HEK293 (cell line): ENCODE measurements around the gene PEX5L.

Experiments used
- CTCF ChIA-PET: fragments of 350-600 bp; formaldehyde crosslinking; extraction: SDS; loops from one replicate; lab custom pipeline; 2021; ENCODE audit warnings: antibody characterized with exemption; lab: Yijun Ruan, JAX
- POLR2A ChIA-PET: fragments of 300-600 bp; formaldehyde crosslinking; extraction: SDS; loops from one replicate; lab custom pipeline; 2020; ENCODE audit warnings: antibody characterized with exemption, inconsistent platforms; lab: Yijun Ruan, JAX
- H3K27ac ChIP-seq: fragments of 200-500 bp; sonication (Bioruptor generic); 2 replicates; pipeline ENCODE4 v1.5.1; 2014; ENCODE audit warnings: low read depth, low read length, control low read depth, inconsistent platforms; ENCODE audit errors: extremely low read depth
- H3K36me3 ChIP-seq, 2 experiments: fragments of 200-500 bp in 1 of 2; sonication (Bioruptor generic) in 1 of 2; 1 replicate in 1 of 2; 2 replicates in 1 of 2; pipeline ENCODE4 v1.5.1; 2014 to 2017; ENCODE audit warnings: inconsistent platforms in 2 of 2, low read length in 2 of 2; ENCODE audit not compliant: control insufficient read depth in 2 of 2, insufficient read depth in 1 of 2
- H3K4me1 ChIP-seq: fragments of 200-500 bp; sonication (Bioruptor generic); 2 replicates; pipeline ENCODE4 v1.5.1; 2014; ENCODE audit warnings: mild to moderate bottlenecking, low read length, inconsistent platforms; ENCODE audit not compliant: control insufficient read depth, insufficient read depth
- H3K4me3 ChIP-seq: 2 replicates; pipeline ENCODE4 v1.5.1; 2011; ENCODE audit warnings: low read depth, mild to moderate bottlenecking, control low read depth, low read length, moderate library complexity
- H3K9me3 ChIP-seq: fragments of 200-500 bp; sonication (Bioruptor generic); 2 replicates; pipeline ENCODE4 v1.5.1; 2014; ENCODE audit warnings: low read depth, low read length, inconsistent platforms; ENCODE audit not compliant: control insufficient read depth, insufficient read depth
- BCL11B ChIP-seq: fragments of 450-650 bp; formaldehyde crosslinking; IDR thresholded peaks from 2 replicates; pipeline ENCODE4 v1.5.1; 2016; ENCODE audit warnings: low read depth, missing biosample characterization, missing genetic modification characterization
- SP2 ChIP-seq: fragments of 450-650 bp; formaldehyde crosslinking; IDR thresholded peaks from 2 replicates; pipeline ENCODE4 v1.5.1; 2016; ENCODE audit warnings: missing biosample characterization, missing genetic modification characterization
- ZBTB17 ChIP-seq: fragments of 450-650 bp; formaldehyde crosslinking; IDR thresholded peaks from 2 replicates; pipeline ENCODE4 v1.5.1; 2016; ENCODE audit warnings: missing biosample characterization, missing genetic modification characterization
- ZBTB21 ChIP-seq: fragments of 450-650 bp; formaldehyde crosslinking; IDR thresholded peaks from 2 replicates; pipeline ENCODE4 v1.5.1; 2017; ENCODE audit warnings: missing biosample characterization, missing genetic modification characterization
- ZBTB8A ChIP-seq: fragments of 450-650 bp; formaldehyde crosslinking; IDR thresholded peaks from 2 replicates; pipeline ENCODE4 v1.5.1; 2016; ENCODE audit warnings: missing biosample characterization, missing genetic modification characterization
- ZEB2 ChIP-seq: fragments of 450-650 bp; formaldehyde crosslinking; IDR thresholded peaks from 2 replicates; pipeline ENCODE4 v1.5.1; 2016; ENCODE audit warnings: missing biosample characterization, missing genetic modification characterization
- ZNF132 ChIP-seq: fragments of 450-650 bp; formaldehyde crosslinking; IDR thresholded peaks from 2 replicates; pipeline ENCODE4 v1.5.1; 2017; ENCODE audit warnings: missing biosample characterization, missing genetic modification characterization, borderline replicate concordance
- ZNF24 ChIP-seq: fragments of 450-650 bp; formaldehyde crosslinking; IDR thresholded peaks from 2 replicates; pipeline ENCODE4 v1.5.1; 2016; ENCODE audit warnings: missing biosample characterization, missing genetic modification characterization
- ZNF274 ChIP-seq, 2 experiments: fragments of 200-500 bp in 1 of 2; fragments of 450-650 bp in 1 of 2; sonication (Bioruptor generic) in 1 of 2; formaldehyde crosslinking in 1 of 2; IDR thresholded peaks; 2 replicates each; pipeline versions ENCODE4 v1.5.1 to v1.6.1; 2014 to 2016; ENCODE audit warnings: borderline replicate concordance in 1 of 2, inconsistent platforms in 1 of 2, low read length in 1 of 2, missing biosample characterization in 1 of 2, missing genetic modification characterization in 1 of 2
- ZNF302 ChIP-seq: fragments of 450-650 bp; formaldehyde crosslinking; IDR thresholded peaks from 2 replicates; pipeline ENCODE4 v1.5.1; 2016; ENCODE audit warnings: missing biosample characterization, missing genetic modification characterization, low read depth
- ZNF391 ChIP-seq: fragments of 450-650 bp; formaldehyde crosslinking; IDR thresholded peaks from 2 replicates; pipeline ENCODE4 v1.5.1; 2016; ENCODE audit warnings: low read depth, missing biosample characterization, missing genetic modification characterization, borderline replicate concordance
- ZNF426 ChIP-seq: fragments of 450-650 bp; formaldehyde crosslinking; IDR thresholded peaks from 2 replicates; pipeline ENCODE4 v1.5.1; 2017; ENCODE audit warnings: missing biosample characterization, missing genetic modification characterization, mild to moderate bottlenecking, inconsistent platforms, moderate library complexity
- TF ChIP-seq, protein P1 (sequence below): fragments of 450-650 bp; formaldehyde crosslinking; IDR thresholded peaks from 2 replicates; pipeline ENCODE4 v1.5.1; 2017; ENCODE audit warnings: missing biosample characterization, missing genetic modification characterization
- TF ChIP-seq, protein P2 (sequence below): fragments of 450-650 bp; formaldehyde crosslinking; IDR thresholded peaks from 2 replicates; pipeline ENCODE4 v1.5.1; 2016; ENCODE audit warnings: missing biosample characterization, missing genetic modification characterization
- TF ChIP-seq, protein P3 (sequence below): fragments of 450-650 bp; formaldehyde crosslinking; optimal IDR thresholded peaks from 2 replicates; pipeline ENCODE3; 2016; ENCODE audit warnings: missing biosample characterization, mild to moderate bottlenecking, missing genetic modification characterization
- TF ChIP-seq, protein P4 (sequence below): fragments of 450-650 bp; formaldehyde crosslinking; IDR thresholded peaks from 2 replicates; pipeline ENCODE4 v1.5.1; 2016; ENCODE audit warnings: missing biosample characterization, missing genetic modification characterization
- TF ChIP-seq, protein P5 (sequence below): fragments of 450-650 bp; formaldehyde crosslinking; IDR thresholded peaks from 2 replicates; pipeline ENCODE4 v1.5.1; 2016; ENCODE audit warnings: missing biosample characterization, missing genetic modification characterization
- TF ChIP-seq, protein P6 (sequence below): fragments of 450-650 bp; formaldehyde crosslinking; IDR thresholded peaks from 2 replicates; pipeline ENCODE4; 2016; ENCODE audit warnings: missing biosample characterization, missing genetic modification characterization

Gene PEX5L

DNA sequence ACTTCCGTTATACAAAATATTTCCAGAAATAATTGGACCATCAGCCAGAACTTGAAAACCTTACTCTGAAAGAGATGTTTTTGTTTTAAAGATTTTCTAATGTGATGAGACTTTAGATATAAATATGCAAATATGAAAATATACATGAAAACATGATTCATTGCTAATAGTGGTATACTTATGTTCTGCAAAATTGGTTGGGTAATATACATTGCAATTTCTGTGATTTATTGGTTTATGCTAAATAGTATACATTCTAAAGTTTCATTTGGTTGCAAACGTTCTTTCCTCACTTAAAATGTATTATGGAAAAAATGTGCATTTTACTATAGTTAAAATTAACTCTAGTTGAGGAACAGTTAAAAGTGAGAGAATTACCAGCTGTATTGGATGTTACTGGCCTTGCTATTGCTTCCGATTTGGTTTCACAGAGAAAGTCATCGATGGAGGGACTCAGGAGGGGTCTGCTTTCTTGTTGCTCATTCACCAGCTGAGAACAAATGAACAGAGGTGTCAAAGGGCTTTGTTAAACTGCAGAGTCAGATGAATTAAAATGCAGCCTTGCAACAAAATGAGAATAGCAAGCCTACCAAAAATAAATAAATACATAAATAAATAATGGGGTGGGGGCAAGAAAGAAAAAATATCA lies 149.3 kb downstream of the PEX5L start:
- Histone ChIP-seq H3K36me3 (no peaks in the 10 kb centered on the region), H3K9me3 (no peaks in the 10 kb centered on the region), H3K4me3 (no peak overlapping the region), H3K27ac (no peak overlapping the region), H3K4me1 (no peaks in the 10 kb centered on the region)
- CTCF ChIA-PET = no interaction called here
- TF ChIP-seq, protein P1, sequence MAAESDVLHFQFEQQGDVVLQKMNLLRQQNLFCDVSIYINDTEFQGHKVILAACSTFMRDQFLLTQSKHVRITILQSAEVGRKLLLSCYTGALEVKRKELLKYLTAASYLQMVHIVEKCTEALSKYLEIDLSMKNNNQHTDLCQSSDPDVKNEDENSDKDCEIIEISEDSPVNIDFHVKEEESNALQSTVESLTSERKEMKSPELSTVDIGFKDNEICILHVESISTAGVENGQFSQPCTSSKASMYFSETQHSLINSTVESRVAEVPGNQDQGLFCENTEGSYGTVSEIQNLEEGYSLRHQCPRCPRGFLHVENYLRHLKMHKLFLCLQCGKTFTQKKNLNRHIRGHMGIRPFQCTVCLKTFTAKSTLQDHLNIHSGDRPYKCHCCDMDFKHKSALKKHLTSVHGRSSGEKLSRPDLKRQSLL (tag by site-specific recombination) = no peak
- TF ChIP-seq SP2 (tag by site-specific recombination) (no peak), ZBTB17 (tag by site-specific recombination) (no peak), ZNF274 (IDR thresholded peaks at IDR 0.05; ENCODE audit: low read length) (no peak), ZNF274 (tag by site-specific recombination; IDR thresholded peaks at IDR 0.05; ENCODE audit: borderline replicate concordance) (no peak), ZEB2 (tag by site-specific recombination) (no peak), ZNF24 (tag by site-specific recombination) (no peak), ZBTB8A (tag by site-specific recombination) (no peak), BCL11B (tag by site-specific recombination) (no peak), ZNF426 (tag by site-specific recombination) (no peak), ZNF391 (tag by site-specific recombination) (no peak), ZNF302 (tag by site-specific recombination) (no peak), ZNF132 (tag by site-specific recombination) (no peak), ZBTB21 (tag by site-specific recombination) (no peak)
- TF ChIP-seq, protein P2, sequence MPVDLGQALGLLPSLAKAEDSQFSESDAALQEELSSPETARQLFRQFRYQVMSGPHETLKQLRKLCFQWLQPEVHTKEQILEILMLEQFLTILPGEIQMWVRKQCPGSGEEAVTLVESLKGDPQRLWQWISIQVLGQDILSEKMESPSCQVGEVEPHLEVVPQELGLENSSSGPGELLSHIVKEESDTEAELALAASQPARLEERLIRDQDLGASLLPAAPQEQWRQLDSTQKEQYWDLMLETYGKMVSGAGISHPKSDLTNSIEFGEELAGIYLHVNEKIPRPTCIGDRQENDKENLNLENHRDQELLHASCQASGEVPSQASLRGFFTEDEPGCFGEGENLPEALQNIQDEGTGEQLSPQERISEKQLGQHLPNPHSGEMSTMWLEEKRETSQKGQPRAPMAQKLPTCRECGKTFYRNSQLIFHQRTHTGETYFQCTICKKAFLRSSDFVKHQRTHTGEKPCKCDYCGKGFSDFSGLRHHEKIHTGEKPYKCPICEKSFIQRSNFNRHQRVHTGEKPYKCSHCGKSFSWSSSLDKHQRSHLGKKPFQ (tag by site-specific recombination) = no peak
- TF ChIP-seq, protein P3, sequence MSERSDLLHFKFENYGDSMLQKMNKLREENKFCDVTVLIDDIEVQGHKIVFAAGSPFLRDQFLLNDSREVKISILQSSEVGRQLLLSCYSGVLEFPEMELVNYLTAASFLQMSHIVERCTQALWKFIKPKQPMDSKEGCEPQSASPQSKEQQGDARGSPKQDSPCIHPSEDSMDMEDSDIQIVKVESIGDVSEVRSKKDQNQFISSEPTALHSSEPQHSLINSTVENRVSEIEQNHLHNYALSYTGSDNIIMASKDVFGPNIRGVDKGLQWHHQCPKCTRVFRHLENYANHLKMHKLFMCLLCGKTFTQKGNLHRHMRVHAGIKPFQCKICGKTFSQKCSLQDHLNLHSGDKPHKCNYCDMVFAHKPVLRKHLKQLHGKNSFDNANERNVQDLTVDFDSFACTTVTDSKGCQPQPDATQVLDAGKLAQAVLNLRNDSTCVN (tag by site-specific recombination) = no peak
- TF ChIP-seq, protein P4, sequence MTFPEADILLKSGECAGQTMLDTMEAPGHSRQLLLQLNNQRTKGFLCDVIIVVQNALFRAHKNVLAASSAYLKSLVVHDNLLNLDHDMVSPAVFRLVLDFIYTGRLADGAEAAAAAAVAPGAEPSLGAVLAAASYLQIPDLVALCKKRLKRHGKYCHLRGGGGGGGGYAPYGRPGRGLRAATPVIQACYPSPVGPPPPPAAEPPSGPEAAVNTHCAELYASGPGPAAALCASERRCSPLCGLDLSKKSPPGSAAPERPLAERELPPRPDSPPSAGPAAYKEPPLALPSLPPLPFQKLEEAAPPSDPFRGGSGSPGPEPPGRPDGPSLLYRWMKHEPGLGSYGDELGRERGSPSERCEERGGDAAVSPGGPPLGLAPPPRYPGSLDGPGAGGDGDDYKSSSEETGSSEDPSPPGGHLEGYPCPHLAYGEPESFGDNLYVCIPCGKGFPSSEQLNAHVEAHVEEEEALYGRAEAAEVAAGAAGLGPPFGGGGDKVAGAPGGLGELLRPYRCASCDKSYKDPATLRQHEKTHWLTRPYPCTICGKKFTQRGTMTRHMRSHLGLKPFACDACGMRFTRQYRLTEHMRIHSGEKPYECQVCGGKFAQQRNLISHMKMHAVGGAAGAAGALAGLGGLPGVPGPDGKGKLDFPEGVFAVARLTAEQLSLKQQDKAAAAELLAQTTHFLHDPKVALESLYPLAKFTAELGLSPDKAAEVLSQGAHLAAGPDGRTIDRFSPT = no peak
- TF ChIP-seq, protein P5, sequence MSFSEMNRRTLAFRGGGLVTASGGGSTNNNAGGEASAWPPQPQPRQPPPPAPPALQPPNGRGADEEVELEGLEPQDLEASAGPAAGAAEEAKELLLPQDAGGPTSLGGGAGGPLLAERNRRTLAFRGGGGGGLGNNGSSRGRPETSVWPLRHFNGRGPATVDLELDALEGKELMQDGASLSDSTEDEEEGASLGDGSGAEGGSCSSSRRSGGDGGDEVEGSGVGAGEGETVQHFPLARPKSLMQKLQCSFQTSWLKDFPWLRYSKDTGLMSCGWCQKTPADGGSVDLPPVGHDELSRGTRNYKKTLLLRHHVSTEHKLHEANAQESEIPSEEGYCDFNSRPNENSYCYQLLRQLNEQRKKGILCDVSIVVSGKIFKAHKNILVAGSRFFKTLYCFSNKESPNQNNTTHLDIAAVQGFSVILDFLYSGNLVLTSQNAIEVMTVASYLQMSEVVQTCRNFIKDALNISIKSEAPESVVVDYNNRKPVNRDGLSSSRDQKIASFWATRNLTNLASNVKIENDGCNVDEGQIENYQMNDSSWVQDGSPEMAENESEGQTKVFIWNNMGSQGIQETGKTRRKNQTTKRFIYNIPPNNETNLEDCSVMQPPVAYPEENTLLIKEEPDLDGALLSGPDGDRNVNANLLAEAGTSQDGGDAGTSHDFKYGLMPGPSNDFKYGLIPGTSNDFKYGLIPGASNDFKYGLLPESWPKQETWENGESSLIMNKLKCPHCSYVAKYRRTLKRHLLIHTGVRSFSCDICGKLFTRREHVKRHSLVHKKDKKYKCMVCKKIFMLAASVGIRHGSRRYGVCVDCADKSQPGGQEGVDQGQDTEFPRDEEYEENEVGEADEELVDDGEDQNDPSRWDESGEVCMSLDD (tag by site-specific recombination) = no peak
- TF ChIP-seq, protein P6, sequence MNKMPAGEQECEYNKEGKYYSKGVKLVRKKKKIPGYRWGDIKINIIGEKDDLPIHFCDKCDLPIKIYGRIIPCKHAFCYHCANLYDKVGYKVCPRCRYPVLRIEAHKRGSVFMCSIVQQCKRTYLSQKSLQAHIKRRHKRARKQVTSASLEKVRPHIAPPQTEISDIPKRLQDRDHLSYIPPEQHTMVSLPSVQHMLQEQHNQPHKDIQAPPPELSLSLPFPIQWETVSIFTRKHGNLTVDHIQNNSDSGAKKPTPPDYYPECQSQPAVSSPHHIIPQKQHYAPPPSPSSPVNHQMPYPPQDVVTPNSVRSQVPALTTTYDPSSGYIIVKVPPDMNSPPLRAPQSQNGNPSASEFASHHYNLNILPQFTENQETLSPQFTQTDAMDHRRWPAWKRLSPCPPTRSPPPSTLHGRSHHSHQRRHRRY = no peak
- POLR2A ChIA-PET = no interaction called here
